HCT116 (cell line): ENCODE measurements around the gene ADORA2B. TPM values are rescaled to one million over a fixed set of nuclear protein-coding genes. Genes with fewer than 3 reads are reported as not detected.
"Not testable (repeated sequence)": the region's sequence is repeated elsewhere in the genome, so short reads cannot be mapped to it uniquely, and the experiment has no call there.

ENCODE experiments used
- ATAC-seq: fragments of 200-7000 bp; cut with Tn5 transposase; 2 replicates; pipeline ENCODE4 v1.9.1; 2020; ENCODE audit warnings: mild to moderate bottlenecking, moderate library complexity
- BruUV-seq: library from RNA; stranded (reverse); fragments of 400-500 nt; replicated peaks from 2 replicates; lab custom pipeline; 2021; lab: Mats Ljungman, UMichigan
- CTCF ChIA-PET: fragments of 300-600 bp; sonication (Branson Sonifier 250); formaldehyde crosslinking; loops from one replicate; lab custom pipeline; 2021; ENCODE audit warnings: antibody characterized with exemption; lab: Charles Lee
- POLR2A ChIA-PET: fragments of 300-600, 350-600 bp; sonication (Branson Sonifier 250); formaldehyde crosslinking; loops from one replicate; lab custom pipeline; 2021; ENCODE audit warnings: antibody characterized with exemption; lab: Charles Lee
- RAD21 ChIA-PET, 2 experiments: fragments of 300-600 bp; sonication (Branson Sonifier 250); formaldehyde crosslinking; loops; one replicate each; lab custom pipeline; 2023; ENCODE audit warnings: low total read pairs in 2 of 2; ENCODE audit not compliant: uncharacterized antibody in 2 of 2, unreplicated experiment in 2 of 2, low non-redundant PET in 1 of 2; lab: Charles Lee
- DNase-seq: peaks from one replicate; pipeline ENCODE4 v3.0.0-alpha.2; 2010; ENCODE audit warnings: low read depth, low spot score
- H2AFZ ChIP-seq: fragments of 200-600 bp; shearing (Covaris generic), sonication (generic); 2 replicates; pipeline ENCODE4 v1.6.1; 2017; ENCODE audit warnings: low read depth, mixed run types, mixed read lengths, antibody characterized with exemption, low read length; ENCODE audit not compliant: poor library complexity, severe bottlenecking
- H3K27ac ChIP-seq: 2 replicates; pipeline ENCODE4 v1.5.1; 2012; ENCODE audit warnings: low read depth, low read length
- H3K27me3 ChIP-seq: fragments of 200-600 bp; sonication (generic); 2 replicates; pipeline ENCODE4 v1.6.1; 2016; ENCODE audit warnings: mixed run types, low read length, mixed read lengths; ENCODE audit not compliant: insufficient read depth
- H3K36me3 ChIP-seq, 2 experiments: fragments of 200-500 bp in 1 of 2; fragments of 200-600 bp in 1 of 2; sonication (Bioruptor generic) in 1 of 2; sonication (generic) in 1 of 2; 2 replicates each; pipeline versions ENCODE4 v1.5.1 to v1.6.1; 2014 to 2016; ENCODE audit warnings: low read length in 2 of 2, inconsistent platforms in 1 of 2, mixed read lengths in 1 of 2, mixed run types in 1 of 2; ENCODE audit not compliant: insufficient read depth in 2 of 2, control insufficient read depth in 1 of 2
- H3K4me1 ChIP-seq, 2 experiments: fragments of 200-600 bp in 1 of 2; sonication (generic) in 1 of 2; 2 replicates each; pipeline versions ENCODE4 v1.5.1 to v1.6.1; 2012 to 2017; ENCODE audit warnings: low read length in 2 of 2, inconsistent platforms in 1 of 2, mild to moderate bottlenecking in 1 of 2, mixed read lengths in 1 of 2, mixed run types in 1 of 2, moderate library complexity in 1 of 2; ENCODE audit not compliant: insufficient read depth in 2 of 2, control insufficient read depth in 1 of 2
- H3K4me2 ChIP-seq: fragments of 200-600 bp; sonication (generic); 2 replicates; pipeline ENCODE4 v1.6.1; 2017; ENCODE audit warnings: mixed run types, low read length, mixed read lengths
- H3K4me3 ChIP-seq, 2 experiments: fragments of 200-600 bp in 1 of 2; sonication (generic) in 1 of 2; replicated peaks in 1 of 2; 2 replicates each; pipeline ENCODE4 v1.5.1; 2011 to 2016; ENCODE audit warnings: low read length in 2 of 2, control low read depth in 1 of 2, low read depth in 1 of 2, mild to moderate bottlenecking in 1 of 2, mixed read lengths in 1 of 2, mixed run types in 1 of 2
- H3K79me2 ChIP-seq: fragments of 200-600 bp; sonication (generic); 2 replicates; pipeline ENCODE4 v1.6.1; 2017; ENCODE audit warnings: mild to moderate bottlenecking, mixed run types, low read length, moderate library complexity, mixed read lengths; ENCODE audit not compliant: insufficient read depth
- H3K9ac ChIP-seq: fragments of 200-600 bp; sonication (generic); 2 replicates; pipeline ENCODE4 v1.6.1; 2016; ENCODE audit warnings: low read length, mixed read lengths
- H3K9me2 ChIP-seq: fragments of 200-600 bp; sonication (generic), shearing (Covaris generic); 2 replicates; pipeline ENCODE4 v1.6.1; 2017; ENCODE audit warnings: mixed run types, mild to moderate bottlenecking, moderate library complexity; ENCODE audit not compliant: insufficient read depth
- H3K9me3 ChIP-seq, 2 experiments: fragments of 200-500 bp in 1 of 2; fragments of 200-600 bp in 1 of 2; sonication (Bioruptor generic) in 1 of 2; sonication (generic) in 1 of 2; 2 replicates each; pipeline ENCODE4 v1.6.1; 2014 to 2017; ENCODE audit warnings: low read length in 2 of 2, mixed read lengths in 2 of 2, inconsistent platforms in 1 of 2, low read depth in 1 of 2, mild to moderate bottlenecking in 1 of 2, mixed run types in 1 of 2, moderate library complexity in 1 of 2; ENCODE audit not compliant: control insufficient read depth in 1 of 2, insufficient read depth in 1 of 2
- H4K20me1 ChIP-seq: fragments of 200-600 bp; sonication (generic), shearing (Covaris generic); 2 replicates; pipeline ENCODE4 v1.6.1; 2017; ENCODE audit warnings: mixed run types, mild to moderate bottlenecking, moderate library complexity; ENCODE audit not compliant: insufficient read depth
- CTCF ChIP-seq, 3 experiments: fragments of 200-600 bp in 1 of 3; sonication (generic) in 1 of 3; IDR thresholded peaks in 2 of 3; conservative IDR thresholded peaks in 1 of 3; 2 replicates each; pipeline ENCODE4 v1.5.1; 2012 to 2017; ENCODE audit warnings: low read depth in 2 of 3, low read length in 2 of 3, antibody characterized with exemption in 1 of 3, borderline replicate concordance in 1 of 3, control low read depth in 1 of 3, mild to moderate bottlenecking in 1 of 3, mixed read lengths in 1 of 3, mixed run types in 1 of 3, moderate library complexity in 1 of 3; ENCODE audit not compliant: insufficient read depth in 1 of 3
- EZH2 ChIP-seq: fragments of 200-600 bp; sonication (generic); IDR thresholded peaks from 2 replicates; pipeline ENCODE4 v1.6.1; 2017; ENCODE audit warnings: antibody characterized with exemption, mixed run types
- EZH2phosphoT487 ChIP-seq: fragments of 200-600 bp; IDR thresholded peaks from 2 replicates; pipeline ENCODE4 v1.6.1; 2018; ENCODE audit warnings: antibody characterized with exemption, borderline replicate concordance
- MAX ChIP-seq: IDR thresholded peaks from 2 replicates; pipeline ENCODE4 v1.6.1; 2012
- YY1 ChIP-seq: IDR thresholded peaks from 2 replicates; pipeline ENCODE4 v1.6.1; 2011; ENCODE audit warnings: low read length, low read depth, moderate library complexity, mild to moderate bottlenecking; ENCODE audit not compliant: insufficient replicate concordance; ENCODE audit errors: extremely low read depth
- intact Hi-C: fragments of 100-400 bp; cut with micrococcal nuclease; formaldehyde crosslinking; loops from 2 replicates; pipeline ENCODE4 v1.10.0; 2022
- total RNA-seq: library from RNA; stranded (reverse); gene quantifications from one replicate; pipeline ENCODE4 v1.2.1, GENCODE V29; 2021; ENCODE audit not compliant: unreplicated experiment

Gene ADORA2B
- total RNA-seq, 1 experiment from 2014 or later = 47.5 TPM

- Histone ChIP-seq H3K9me3 (no peaks in the 10 kb centered on the region), H3K4me1 (peaks cover 0 to 3% of the 10 kb centered on the region in 2 experiments; a peak in 1 of 4 replicates), H3K27me3 (no peaks in the 10 kb centered on the region), H3K4me3 (no peak overlapping the region), H3K9ac (no peak overlapping the region), H3K9me2 (no peaks in the 10 kb centered on the region), H3K4me2 (no peak overlapping the region), H3K79me2 (no peaks in the 10 kb centered on the region), H3K27ac (no peak overlapping the region), H4K20me1 (no peaks in the 10 kb centered on the region), H2AFZ (no peak overlapping the region), H3K36me3 (no peaks in the 10 kb centered on the region)
- BruUV-seq = no TSS peak
- intact Hi-C loops = no loop called here
- TF ChIP-seq EZH2 = no peak
- TF ChIP-seq EZH2phosphoT487 = no peak
- TF ChIP-seq YY1 = no peak
- TF ChIP-seq MAX = no peak
- no peak for TF ChIP-seq CTCF (IDR thresholded peaks at IDR 0.05 in 2 of 3, conservative IDR thresholded peaks at IDR 0.05 in 1 of 3; ENCODE audit: borderline replicate concordance in 1 of 3, insufficient read depth in 1 of 3, low read depth in 2 of 3, low read length in 2 of 3)
- ATAC-seq = peak; percentile 58
- RAD21 ChIA-PET = no interaction called here
- POLR2A ChIA-PET = no interaction called here
- CTCF ChIA-PET = no interaction called here
- DNase-seq = no peak
Measured at GRCh38 chr17:15900871-15901270, 44.1 kb upstream of the ADORA2B start.

GRCh38 chr17:15905236-15905635 lies 39.7 kb upstream of the ADORA2B start:
- H3K79me2 ChIP-seq, H3K9ac ChIP-seq, H3K36me3 ChIP-seq, H3K4me3 ChIP-seq, BruUV-seq, H4K20me1 ChIP-seq, H3K9me2 ChIP-seq, RAD21 ChIA-PET, H3K27ac ChIP-seq, H3K27me3 ChIP-seq, H3K4me2 ChIP-seq, H3K9me3 ChIP-seq, DNase-seq, H2AFZ ChIP-seq, ATAC-seq, intact Hi-C loops: not testable (repeated sequence)
- H3K4me1 ChIP-seq = peaks cover 0 to 12% of the 10 kb centered on the region in 2 experiments; a peak in 2 of 4 replicates
- POLR2A ChIA-PET = interaction anchor here (0.6 kb wide), 1 partner anchor 255 kb away, joined by 3 read pairs; no protein-coding TSS in a partner anchor
- CTCF ChIA-PET = interaction anchor here (1.4 kb wide), 1 partner anchor 11 kb away, joined by 3 read pairs; no protein-coding TSS in a partner anchor
